Urinary bladder (tissue), 4 donors: ENCODE measurements around the gene ABHD5. TPM values are rescaled to one million over a fixed set of nuclear protein-coding genes. Genes with fewer than 3 reads are reported as not detected.

Experiments used
- DNase-seq: peaks from one replicate; pipeline ENCODE4 v3.0.0-alpha.2; 2015; ENCODE audit errors: extremely low spot score
- H3K27ac ChIP-seq: one replicate; pipeline ENCODE4 v1.5.1; 2013; ENCODE audit warnings: low read depth, mild to moderate bottlenecking, moderate library complexity
- H3K36me3 ChIP-seq: one replicate; pipeline ENCODE4 v1.6.1; 2013; ENCODE audit warnings: mild to moderate bottlenecking, moderate library complexity; ENCODE audit not compliant: insufficient read depth
- H3K4me1 ChIP-seq: one replicate; pipeline ENCODE4 v1.6.1; 2013; ENCODE audit warnings: mild to moderate bottlenecking, moderate library complexity; ENCODE audit not compliant: insufficient read depth
- H3K4me3 ChIP-seq: one replicate; pipeline ENCODE4 v1.5.1; 2013; ENCODE audit warnings: low read depth, low read length
- WGBS: extraction: QIAGEN DNeasy Blood & Tissue Kit; methylation state at CpG from one replicate; pipeline ENCODE4 v1.1.7; 2013; 5-methylcytosine and 5-hydroxymethylcytosine counted together
- polyA plus RNA-seq: library from polyadenylated mRNA; stranded (reverse); fragments of 200-250 nt; gene quantifications from one replicate; pipeline ENCODE4 v1.2.3, GENCODE V29; 2013
- total RNA-seq: library from RNA; depleted of rRNA; stranded (reverse); fragments of >200 nt; gene quantifications from one replicate; pipeline ENCODE4 v1.2.3, GENCODE V29; 2014
- donor health status: healthy with polysubstance abuse.
- donor health status: healthy.

Gene ABHD5
- total and polyA plus RNA-seq, 2 donors: 21.4 to 25.0 TPM

GRCh38 chr3:43773273-43774094, 82.7 kb downstream of the ABHD5 start:
- no peak for DNase-seq
- WGBS: 54% methylated on average over 10 of the region's 10 CpGs
- Histone ChIP-seq H3K4me3 (no peak overlapping the region), H3K4me1 (no peaks in the 10 kb centered on the region), H3K36me3 (no peaks in the 10 kb centered on the region), H3K27ac (no peak overlapping the region)

- 82% methylated on average over 4 of the region's 4 CpGs for WGBS
- no peak overlapping the region for H3K27ac ChIP-seq
Observed at GRCh38 chr3:43774799-43775198, 84.1 kb downstream of the ABHD5 start.

GRCh38 chr3:43776101-43776500, 85.4 kb downstream of the ABHD5 start:
- WGBS: 83% methylated on average over 3 of the region's 3 CpGs
- no peak for DNase-seq
- no peak overlapping the region for H3K4me3 ChIP-seq
- H3K27ac ChIP-seq: no peak overlapping the region
- no peaks in the 10 kb centered on the region for H3K4me1 ChIP-seq
- H3K36me3 ChIP-seq: no peaks in the 10 kb centered on the region

More at GRCh38 chr3:43774799-43775198, 84.1 kb downstream of the ABHD5 start:
- no peaks in the 10 kb centered on the region for H3K4me1 ChIP-seq
- H3K36me3 ChIP-seq: no peaks in the 10 kb centered on the region
- no peak for DNase-seq
- H3K4me3 ChIP-seq: no peak overlapping the region

GRCh38 chr3:43779850-43780249, 89.1 kb downstream of the ABHD5 start:
- WGBS: 66% methylated on average over 3 of the region's 3 CpGs
- H3K27ac ChIP-seq: no peak overlapping the region
- no peak overlapping the region for H3K4me3 ChIP-seq
- H3K4me1 ChIP-seq: no peaks in the 10 kb centered on the region
- no peak for DNase-seq
- H3K36me3 ChIP-seq: no peaks in the 10 kb centered on the region

GRCh38 chr3:43782541-43782940, 91.8 kb downstream of the ABHD5 start:
- no peaks in the 10 kb centered on the region for H3K36me3 ChIP-seq
- H3K4me3 ChIP-seq: no peak overlapping the region
- no peaks in the 10 kb centered on the region for H3K4me1 ChIP-seq
- no peak for DNase-seq
- 66% methylated on average over 2 of the region's 2 CpGs for WGBS
- no peak overlapping the region for H3K27ac ChIP-seq

Other genes starting within 250 kb of the ABHD5 start
- gene ANO10, start 68.9 kb upstream of the ABHD5 start, total RNA-seq: 33.3 TPM
- 25.1 TPM for gene ANO10, start 68.9 kb upstream of the ABHD5 start, polyA plus RNA-seq